ENCODE measurements around the gene RPEL1.

Gene RPEL1

DNA sequence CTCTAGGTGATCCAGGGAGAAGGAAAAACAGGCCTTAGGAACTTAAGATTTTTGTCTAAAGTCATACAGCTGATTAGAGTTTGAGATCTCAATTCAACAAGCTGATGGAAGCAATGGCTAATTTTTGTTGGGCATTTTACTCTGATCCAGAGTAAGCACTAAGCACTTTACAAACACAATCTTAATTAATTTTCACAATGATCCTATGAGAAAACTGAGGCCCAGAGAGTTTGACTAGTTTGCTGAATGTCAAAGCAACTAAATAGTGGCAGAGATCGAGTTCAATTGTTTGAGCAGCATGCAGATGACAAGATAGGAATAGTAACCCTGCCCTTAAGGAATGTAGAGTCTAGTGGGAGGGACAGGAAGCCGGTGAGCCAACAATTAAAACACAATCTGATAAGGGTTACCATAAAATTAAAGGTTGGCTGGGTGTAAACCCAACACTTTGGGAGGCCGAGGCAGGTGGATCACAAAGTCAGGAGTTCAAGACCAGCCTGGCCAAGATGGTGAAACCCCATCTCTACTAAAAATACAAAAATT lies 13.5 kb upstream of the RPEL1 start:
- H3K36me3 ChIP-seq (ENCODE audit: control insufficient read depth, insufficient read depth, low read length) = no peaks in the 10 kb centered on the region
- H3K27me3 ChIP-seq (replicated peaks; ENCODE audit: control insufficient read depth, insufficient read depth, low read length) = no peaks in the 10 kb centered on the region
- DNase-seq (ENCODE audit: extremely low read depth, insufficient read length) = no peak
- H3K4me3 ChIP-seq (replicated peaks; ENCODE audit: low read depth, low read length) = no peak overlapping the region
- no peak for TF ChIP-seq CTCF (IDR thresholded peaks at IDR 0.05; ENCODE audit: insufficient read depth, low read length, poor library complexity, severe bottlenecking)

- DNase-seq (ENCODE audit: extremely low read depth, insufficient read length) = no peak
Measured at GRCh38 chr10:103232772-103233488, 12.8 kb upstream of the RPEL1 start.

GRCh38 chr10:103235775-103236174 lies 9.9 kb upstream of the RPEL1 start:
- DNase-seq (ENCODE audit: extremely low read depth, insufficient read length) = no peak

More at GRCh38 chr10:103232772-103233488, 12.8 kb upstream of the RPEL1 start:
- Histone ChIP-seq H3K36me3 (ENCODE audit: control insufficient read depth, insufficient read depth, low read length) (no peaks in the 10 kb centered on the region), H3K27me3 (replicated peaks; ENCODE audit: control insufficient read depth, insufficient read depth, low read length) (no peaks in the 10 kb centered on the region), H3K4me3 (replicated peaks; ENCODE audit: low read depth, low read length) (no peak overlapping the region)
- no peak for TF ChIP-seq CTCF (IDR thresholded peaks at IDR 0.05; ENCODE audit: insufficient read depth, low read length, poor library complexity, severe bottlenecking)

DNA sequence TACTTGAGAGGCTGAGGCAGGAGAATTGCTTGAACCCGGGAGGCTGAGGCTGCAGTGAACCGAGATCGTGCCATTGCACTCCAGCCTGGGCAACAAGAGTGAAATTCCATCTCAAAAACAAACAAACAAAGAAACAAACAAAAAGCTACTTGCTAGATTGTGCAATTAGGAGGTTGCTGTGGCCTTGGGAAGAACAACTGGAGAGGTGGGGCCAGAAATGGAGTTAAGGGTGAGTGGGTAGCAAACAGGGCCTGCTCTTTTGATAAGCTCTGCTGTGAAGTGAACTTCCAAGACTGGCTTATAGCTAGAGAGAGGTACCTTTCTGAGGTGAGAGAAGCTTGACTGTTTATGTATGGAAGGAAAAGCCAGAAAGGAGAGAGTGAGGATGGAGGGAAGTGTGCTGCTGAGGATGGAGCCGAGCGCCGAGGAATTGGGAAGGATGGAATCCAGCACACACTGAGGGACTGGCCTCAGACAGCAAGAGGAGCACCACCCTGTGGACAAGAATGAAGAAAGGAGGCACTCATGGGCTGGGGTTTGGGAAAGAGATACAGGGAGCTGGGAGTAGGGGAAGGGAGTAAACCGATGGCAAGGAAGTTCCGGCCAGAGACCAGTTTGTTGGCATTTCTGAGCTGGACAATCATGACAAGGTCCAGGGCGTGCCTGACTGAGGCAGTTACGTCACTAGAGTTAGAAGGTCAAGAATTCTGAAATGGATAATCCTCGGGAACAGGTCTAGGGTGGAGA lies 7.0 kb upstream of the RPEL1 start:
- Histone ChIP-seq H3K27me3 (replicated peaks; ENCODE audit: control insufficient read depth, insufficient read depth, low read length) (no peaks in the 10 kb centered on the region), H3K36me3 (ENCODE audit: control insufficient read depth, insufficient read depth, low read length) (no peaks in the 10 kb centered on the region), H3K4me3 (replicated peaks; ENCODE audit: low read depth, low read length) (no peak overlapping the region)
- no peak for TF ChIP-seq CTCF (IDR thresholded peaks at IDR 0.05; ENCODE audit: insufficient read depth, low read length, poor library complexity, severe bottlenecking)
- no peak for DNase-seq (ENCODE audit: extremely low read depth, insufficient read length)

More at GRCh38 chr10:103235775-103236174, 9.9 kb upstream of the RPEL1 start:
- Histone ChIP-seq H3K27me3 (replicated peaks; ENCODE audit: control insufficient read depth, insufficient read depth, low read length) (no peaks in the 10 kb centered on the region), H3K4me3 (replicated peaks; ENCODE audit: low read depth, low read length) (no peak overlapping the region), H3K36me3 (ENCODE audit: control insufficient read depth, insufficient read depth, low read length) (no peaks in the 10 kb centered on the region)
- TF ChIP-seq CTCF (IDR thresholded peaks at IDR 0.05; ENCODE audit: insufficient read depth, low read length, poor library complexity, severe bottlenecking) = no peak

DNA sequence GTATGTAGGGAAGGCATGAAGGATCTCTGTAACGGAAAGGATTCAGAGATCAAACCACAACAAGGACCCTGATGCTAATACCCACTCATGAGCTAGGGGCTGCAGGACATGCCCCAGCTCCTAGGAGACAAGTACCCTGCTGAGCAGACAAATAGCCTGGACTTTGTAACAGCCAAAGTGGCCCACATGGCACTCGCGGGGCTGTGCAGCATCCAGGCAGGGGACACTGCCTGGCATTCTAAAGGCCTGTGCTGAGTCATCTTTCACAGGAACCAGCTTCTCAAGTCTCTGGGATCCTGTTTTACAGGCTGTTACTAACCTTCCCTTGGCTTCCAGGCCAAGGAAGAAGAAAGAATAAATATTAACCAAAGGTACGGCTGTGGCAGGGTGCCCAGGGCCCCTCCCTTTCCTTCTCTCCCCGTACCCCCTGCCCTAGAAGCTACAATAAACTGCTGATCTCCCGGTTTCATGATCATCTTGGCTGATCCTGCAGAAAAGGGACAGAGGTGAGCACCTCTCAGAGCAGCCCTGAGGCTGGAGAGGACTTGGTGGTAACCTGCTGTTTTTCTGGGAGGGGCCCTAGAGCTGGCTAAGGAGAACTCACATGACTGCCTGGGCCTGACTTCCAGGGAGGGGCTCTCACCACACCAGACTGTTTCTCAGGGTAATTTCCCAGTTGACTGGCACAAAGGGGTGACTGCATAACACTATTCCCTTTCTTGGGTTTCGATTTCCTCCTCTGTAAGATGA lies 4.2 kb upstream of the RPEL1 start:
- TF ChIP-seq CTCF (IDR thresholded peaks at IDR 0.05; ENCODE audit: insufficient read depth, low read length, poor library complexity, severe bottlenecking) = no peak
- no peaks in the 10 kb centered on the region for H3K36me3 ChIP-seq (ENCODE audit: control insufficient read depth, insufficient read depth, low read length)
- H3K4me3 ChIP-seq (replicated peaks; ENCODE audit: low read depth, low read length) = no peak overlapping the region

More for the DNA sequence above, 4.2 kb upstream of the RPEL1 start:
- no peak for DNase-seq (ENCODE audit: extremely low read depth, insufficient read length)
- no peaks in the 10 kb centered on the region for H3K27me3 ChIP-seq (replicated peaks; ENCODE audit: control insufficient read depth, insufficient read depth, low read length)
